IPS DF 6.9 (cell line): Measurements from ENCODE around the gene MALAT1.

Source experiments
- DNase-seq: peaks from one replicate; pipeline ENCODE4 v3.0.0-alpha.2; 2013; ENCODE audit warnings: low read depth, low spot score
- H3K27ac ChIP-seq: one replicate; pipeline ENCODE4 v1.5.1; 2013; ENCODE audit warnings: low read length, control low read depth
- H3K27me3 ChIP-seq: 2 replicates; pipeline ENCODE4 v1.6.1; 2013; ENCODE audit warnings: mild to moderate bottlenecking, low read length; ENCODE audit not compliant: control insufficient read depth, insufficient read depth
- H3K36me3 ChIP-seq: 2 replicates; pipeline ENCODE4 v1.6.1; 2013; ENCODE audit warnings: low read length; ENCODE audit not compliant: control insufficient read depth, insufficient read depth
- H3K4me1 ChIP-seq: 2 replicates; pipeline ENCODE4 v1.6.1; 2013; ENCODE audit warnings: low read length; ENCODE audit not compliant: control insufficient read depth, insufficient read depth
- H3K4me3 ChIP-seq: 2 replicates; pipeline ENCODE4 v1.5.1; 2013; ENCODE audit warnings: mild to moderate bottlenecking, low read length
- H3K9me3 ChIP-seq: 2 replicates; pipeline ENCODE4 v1.6.1; 2013; ENCODE audit warnings: low read length, inconsistent platforms; ENCODE audit not compliant: control insufficient read depth, insufficient read depth
- WGBS: extraction: QIAGEN DNeasy Blood & Tissue Kit; methylation state at CpG from one replicate; pipeline ENCODE4 v1.1.7; 2013; ENCODE audit warnings: mixed read lengths, missing lambda C conversion rate; ENCODE audit not compliant: insufficient read length, insufficient coverage; 5-methylcytosine and 5-hydroxymethylcytosine counted together

Gene MALAT1

GRCh38 chr11:65553301-65554001 is 54.6 kb downstream of the MALAT1 start:
- WGBS: no CpG with 5 or more reads among the region's 37 CpGs
- Histone ChIP-seq H3K4me1 (peaks cover 9% of the 10 kb centered on the region), H3K27ac (no peak overlapping the region), H3K36me3 (no peaks in the 10 kb centered on the region), H3K27me3 (no peaks in the 10 kb centered on the region; the same call in 1 of the 2 replicates), H3K4me3 (peak overlapping the region; percentile 20; the same call in 1 of the 2 replicates), H3K9me3 (no peaks in the 10 kb centered on the region)
- no peak for DNase-seq

GRCh38 chr11:65554057-65554818 is 55.4 kb downstream of the MALAT1 start:
- no CpG with 5 or more reads among the region's 27 CpGs for WGBS
- no peak for DNase-seq
- no peak overlapping the region for H3K27ac ChIP-seq
- no peaks in the 10 kb centered on the region; the same call in 1 of the 2 replicates for H3K27me3 ChIP-seq
- peaks cover 15% of the 10 kb centered on the region for H3K4me1 ChIP-seq
- H3K36me3 ChIP-seq: no peaks in the 10 kb centered on the region
- H3K4me3 ChIP-seq: peak overlapping the region; percentile 20; the same call in 1 of the 2 replicates
- no peaks in the 10 kb centered on the region for H3K9me3 ChIP-seq

DNA sequence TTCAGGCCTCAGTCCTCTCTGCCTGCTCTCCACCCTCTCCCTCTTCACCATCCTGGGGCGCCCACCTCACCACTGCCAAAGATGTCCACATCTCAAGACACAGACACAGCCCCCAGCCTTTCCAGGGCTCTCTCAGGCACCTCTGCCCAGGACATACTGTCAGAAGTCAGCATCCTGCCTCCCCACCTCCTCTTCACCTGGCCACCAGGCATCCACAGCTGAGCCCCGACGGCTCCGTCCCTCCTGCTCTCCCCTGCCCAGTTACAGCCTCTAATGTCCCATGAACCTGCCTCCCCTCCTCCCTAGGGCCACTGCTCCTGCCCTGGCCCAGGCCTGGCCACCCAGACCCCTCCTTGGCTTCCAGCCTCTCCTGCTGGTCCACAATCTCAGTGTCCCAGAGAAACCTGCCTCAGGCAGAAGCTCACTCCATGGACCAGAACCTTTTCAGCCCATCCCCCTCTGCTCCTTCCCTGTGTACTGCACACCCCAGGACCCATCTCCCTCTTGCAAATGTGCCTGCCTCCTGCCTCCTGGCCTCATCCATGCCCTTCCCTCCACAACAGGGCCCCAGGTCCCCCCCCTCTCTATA is 56.1 kb downstream of the MALAT1 start:
- Histone ChIP-seq H3K36me3 (no peaks in the 10 kb centered on the region), H3K4me3 (no peak overlapping the region), H3K27me3 (no peaks in the 10 kb centered on the region; the same call in 1 of the 2 replicates), H3K4me1 (peaks cover 18% of the 10 kb centered on the region), H3K9me3 (no peaks in the 10 kb centered on the region), H3K27ac (no peak overlapping the region)
- WGBS: no CpG with 5 or more reads among the region's 4 CpGs
- DNase-seq: no peak

- no peak for DNase-seq
- Histone ChIP-seq H3K36me3 (no peaks in the 10 kb centered on the region), H3K4me3 (no peak overlapping the region), H3K27me3 (no peaks in the 10 kb centered on the region; the same call in 1 of the 2 replicates), H3K4me1 (peaks cover 21% of the 10 kb centered on the region), H3K27ac (no peak overlapping the region), H3K9me3 (no peaks in the 10 kb centered on the region)
- WGBS: no CpG with 5 or more reads among the region's 6 CpGs
These were observed 56.9 kb downstream of the MALAT1 start for GRCh38 chr11:65555693-65556231.
